D721Med (cell line): ENCODE results near the gene EEF1G.
"Not testable (repeated sequence)": the region's sequence is repeated elsewhere in the genome, so short reads cannot be mapped to it uniquely, and the experiment has no call there.

Experiments
- DNase-seq: peaks from one replicate; pipeline ENCODE4 v3.0.0; 2011; ENCODE audit warnings: low spot score; ENCODE audit not compliant: insufficient read length
- FAIRE-seq: peaks from 2 replicates; lab custom pipeline; 2011; peaks lifted over from hg19 to GRCh38; lab: Jason Lieb, UNC
- CTCF ChIP-seq: IDR thresholded peaks from 2 replicates; pipeline ENCODE4 v1.5.1; 2012; ENCODE audit warnings: mild to moderate bottlenecking, control low read depth; ENCODE audit not compliant: insufficient read depth; ENCODE audit errors: missing control alignments

Gene EEF1G

GRCh38 chr11:62593434-62594044 is 19.8 kb upstream of the EEF1G start:
- FAIRE-seq: no peak
- peak; percentile 75 for TF ChIP-seq CTCF
- DNase-seq: no peak

GRCh38 chr11:62592989-62593421 is 19.3 kb upstream of the EEF1G start:
- TF ChIP-seq CTCF: no peak
- FAIRE-seq (no peak), DNase-seq (no peak)

- no peak for DNase-seq
- TF ChIP-seq CTCF: no peak
- no peak for FAIRE-seq
Measured at GRCh38 chr11:62592146-62592815, 18.6 kb upstream of the EEF1G start.

GRCh38 chr11:62591448-62592145 is 17.9 kb upstream of the EEF1G start, which contains the start of gene TUT1:
Gene TUT1, minus strand, starts transcription at chr11:62591523. Its CDS starts 38 bp downstream, at chr11:62591485.
- no peak for TF ChIP-seq CTCF
- DNase-seq (peak; percentile 75), FAIRE-seq (peak; percentile 70)

GRCh38 chr11:62588966-62589637 is 15.4 kb upstream of the EEF1G start:
- DNase-seq: no peak
- peak; percentile 31 for TF ChIP-seq CTCF
- FAIRE-seq: no peak

GRCh38 chr11:62585356-62585755 is 11.7 kb upstream of the EEF1G start:
- FAIRE-seq, DNase-seq: not testable (repeated sequence)

- FAIRE-seq, DNase-seq: not testable (repeated sequence)
Measured at GRCh38 chr11:62581735-62582134, 8.0 kb upstream of the EEF1G start.
